ENCODE measurements around the gene NINL.

The NINL gene

GRCh38 chr20:25461281-25461650 is 124.1 kb downstream of the NINL start:
- DNase-seq (ENCODE audit: low read depth in 1 of 2, low spot score in 1 of 2), result no peak
- in situ Hi-C loops (cut with HindIII; ENCODE audit: low pct_unique_long_range_greater_than_20kb, low sequenced_read_pairs), result no loop called here
- no peak for TF ChIP-seq JUND (IDR thresholded peaks at IDR 0.05; ENCODE audit: low read depth)

GRCh38 chr20:25460566-25461280 is 124.6 kb downstream of the NINL start:
- no peak for DNase-seq (ENCODE audit: low read depth in 1 of 2, low spot score in 1 of 2)
- in situ Hi-C loops (cut with HindIII; ENCODE audit: low pct_unique_long_range_greater_than_20kb, low sequenced_read_pairs), result no loop called here
- TF ChIP-seq JUND (IDR thresholded peaks at IDR 0.05; ENCODE audit: low read depth), result no peak

- in situ Hi-C loops (cut with HindIII; ENCODE audit: low pct_unique_long_range_greater_than_20kb, low sequenced_read_pairs), result no loop called here
- no peak for DNase-seq (ENCODE audit: low read depth in 1 of 2, low spot score in 1 of 2)
- no peak for TF ChIP-seq JUND (IDR thresholded peaks at IDR 0.05; ENCODE audit: low read depth)
Observed at GRCh38 chr20:25459916-25460535, 125.3 kb downstream of the NINL start.

GRCh38 chr20:25459111-25459830 is 126.1 kb downstream of the NINL start:
- in situ Hi-C loops (cut with HindIII; ENCODE audit: low pct_unique_long_range_greater_than_20kb, low sequenced_read_pairs), result no loop called here
- no peak for DNase-seq (ENCODE audit: low read depth in 1 of 2, low spot score in 1 of 2)
- no peak for TF ChIP-seq JUND (IDR thresholded peaks at IDR 0.05; ENCODE audit: low read depth)

DNA sequence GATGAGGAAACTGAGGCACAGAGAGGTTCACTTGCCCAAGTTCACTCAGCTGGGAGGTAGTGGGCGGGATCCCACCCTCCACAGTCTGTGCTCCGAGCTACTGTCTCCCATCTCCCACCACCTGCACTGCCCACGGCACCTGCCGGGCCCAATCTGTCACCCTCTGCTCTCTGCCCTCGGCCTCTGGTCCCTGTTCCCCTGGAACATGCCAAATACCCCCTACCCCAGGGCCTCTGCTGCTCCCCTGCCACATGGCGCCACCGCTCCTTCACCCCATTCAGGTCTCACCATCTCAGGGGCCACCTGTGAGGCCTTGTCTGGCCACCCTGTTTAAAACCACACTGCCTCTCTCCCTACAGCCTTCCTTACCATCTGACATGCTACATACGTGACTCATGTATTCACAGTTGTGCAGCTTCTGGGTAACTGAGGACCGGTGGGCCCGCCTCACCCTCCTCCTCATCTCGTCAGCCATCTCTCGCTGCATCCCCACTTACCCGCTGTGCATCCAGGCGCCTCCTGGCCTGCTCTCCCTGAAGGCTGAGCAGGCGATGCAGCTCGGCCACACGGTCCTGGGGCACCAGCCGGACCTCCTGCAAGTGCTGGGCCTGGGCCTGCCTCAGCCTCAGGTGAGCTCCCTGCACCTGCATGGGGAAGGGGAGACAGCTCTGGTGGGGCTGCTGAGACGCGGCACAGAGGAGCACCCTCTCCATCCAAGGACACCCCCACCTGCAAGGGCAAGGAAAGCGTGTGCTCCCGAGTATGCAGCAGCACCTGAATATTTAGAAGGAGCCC is 127.2 kb downstream of the NINL start:
- no peak for TF ChIP-seq JUND (IDR thresholded peaks at IDR 0.05; ENCODE audit: low read depth)
- in situ Hi-C loops (cut with HindIII; ENCODE audit: low pct_unique_long_range_greater_than_20kb, low sequenced_read_pairs), result no loop called here

DNA sequence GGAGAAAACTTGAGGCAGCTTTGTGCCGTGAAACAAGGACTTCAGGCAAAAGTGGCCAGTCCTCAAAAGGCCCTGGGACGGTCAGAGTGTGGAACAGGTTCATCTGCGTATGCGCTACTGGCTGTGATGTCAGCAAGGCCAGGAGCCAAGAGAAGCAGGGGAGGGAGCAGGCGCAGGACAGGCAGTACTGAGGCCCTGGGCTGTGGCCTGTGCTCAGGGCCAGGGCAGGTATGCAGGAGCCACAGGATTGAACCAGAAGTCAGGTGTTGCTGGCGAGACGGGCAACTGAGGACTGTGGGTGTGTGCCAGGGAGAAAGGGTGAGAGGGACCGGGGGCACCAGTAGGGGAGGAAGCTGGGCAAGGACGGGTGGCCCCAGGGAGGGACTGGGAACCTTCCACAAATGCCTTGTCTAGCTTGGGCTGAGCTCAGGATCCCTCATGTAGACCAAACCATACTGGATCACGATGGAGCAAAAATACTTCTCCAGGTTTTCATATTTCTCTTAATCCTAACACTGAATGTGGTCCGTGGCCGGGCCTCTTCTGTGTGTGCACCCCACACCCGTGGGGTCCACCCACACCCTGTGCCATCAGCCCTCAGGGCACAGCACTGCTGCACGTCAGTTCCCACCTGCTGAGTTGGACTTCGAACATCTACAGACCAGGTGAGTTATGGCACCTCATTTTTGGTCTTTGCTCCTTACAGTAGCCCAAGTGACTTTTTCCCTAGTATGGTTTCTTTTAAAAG is 131.0 kb downstream of the NINL start:
- in situ Hi-C loops (cut with HindIII; ENCODE audit: low pct_unique_long_range_greater_than_20kb, low sequenced_read_pairs), result no loop called here
- DNase-seq (ENCODE audit: low read depth in 1 of 2, low spot score in 1 of 2), result no peak
- TF ChIP-seq JUND (IDR thresholded peaks at IDR 0.05; ENCODE audit: low read depth), result no peak

More for the DNA sequence above, 127.2 kb downstream of the NINL start:
- no peak for DNase-seq (ENCODE audit: low read depth in 1 of 2, low spot score in 1 of 2)

DNA sequence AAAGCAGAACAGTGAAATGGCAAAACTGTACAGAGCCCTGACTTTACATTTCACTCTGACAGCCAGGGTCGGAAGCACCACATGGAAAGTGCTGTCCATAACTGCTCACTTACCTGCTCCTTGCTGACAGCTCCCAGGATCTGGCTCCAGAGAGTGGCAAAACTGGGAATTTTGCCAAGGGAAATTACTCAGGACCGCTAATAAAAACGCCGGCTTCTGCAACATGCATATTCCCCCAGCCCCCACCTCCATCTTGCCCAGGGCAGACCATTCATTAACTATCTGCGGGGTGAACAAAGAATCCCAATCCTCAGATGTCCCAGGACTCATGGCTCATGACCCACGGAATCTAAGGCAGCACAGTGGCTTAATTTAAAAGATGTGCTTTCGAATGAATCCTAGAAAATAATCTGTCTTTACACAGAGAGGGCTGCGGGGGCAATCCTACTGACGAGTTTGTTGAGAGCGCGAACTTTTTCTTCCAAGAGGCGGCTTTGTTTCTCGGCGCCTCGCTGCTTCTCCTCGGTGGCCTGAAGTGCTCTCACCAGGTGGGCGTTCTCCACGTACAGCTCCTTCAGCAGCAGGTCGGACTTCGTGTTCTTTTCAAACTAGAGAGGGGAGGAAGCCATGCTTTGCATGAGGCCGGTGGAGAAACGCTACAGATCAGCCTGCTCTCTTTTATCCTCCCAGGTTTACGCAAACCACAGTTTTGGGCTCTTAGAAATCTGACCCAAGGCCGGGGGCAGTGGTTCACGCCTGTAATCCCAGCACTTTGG is 132.1 kb downstream of the NINL start:
- no peak for DNase-seq (ENCODE audit: low read depth in 1 of 2, low spot score in 1 of 2)
- no peak for TF ChIP-seq JUND (IDR thresholded peaks at IDR 0.05; ENCODE audit: low read depth)
- in situ Hi-C loops (cut with HindIII; ENCODE audit: low pct_unique_long_range_greater_than_20kb, low sequenced_read_pairs), result no loop called here

DNA sequence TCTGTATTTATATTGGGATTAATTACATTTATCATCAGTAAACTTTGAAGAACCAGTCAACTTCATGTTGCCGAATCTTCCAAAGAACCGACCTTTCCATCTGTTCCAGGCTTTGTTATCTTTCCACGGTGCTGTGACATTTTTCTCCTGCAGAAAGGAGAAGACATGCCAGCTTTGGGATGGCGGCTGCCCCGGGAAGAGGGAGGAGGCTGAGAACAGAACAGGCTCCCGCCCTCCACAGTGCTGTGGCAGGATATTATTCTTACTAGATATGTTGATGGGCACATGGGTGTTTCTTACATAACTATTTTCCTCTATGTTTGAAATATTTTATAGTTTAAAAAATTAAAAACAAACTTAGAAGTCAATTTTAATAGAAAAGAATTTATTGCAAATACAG is 133.0 kb downstream of the NINL start:
- no peak for TF ChIP-seq JUND (IDR thresholded peaks at IDR 0.05; ENCODE audit: low read depth)
- DNase-seq (ENCODE audit: low read depth in 1 of 2, low spot score in 1 of 2), result no peak
- in situ Hi-C loops (cut with HindIII; ENCODE audit: low pct_unique_long_range_greater_than_20kb, low sequenced_read_pairs), result no loop called here

GRCh38 chr20:25447671-25448070 is 137.7 kb downstream of the NINL start:
- in situ Hi-C loops (cut with HindIII; ENCODE audit: low pct_unique_long_range_greater_than_20kb, low sequenced_read_pairs), result no loop called here
- no peak for DNase-seq (ENCODE audit: low read depth in 1 of 2, low spot score in 1 of 2)
- TF ChIP-seq JUND (IDR thresholded peaks at IDR 0.05; ENCODE audit: low read depth), result no peak

DNA sequence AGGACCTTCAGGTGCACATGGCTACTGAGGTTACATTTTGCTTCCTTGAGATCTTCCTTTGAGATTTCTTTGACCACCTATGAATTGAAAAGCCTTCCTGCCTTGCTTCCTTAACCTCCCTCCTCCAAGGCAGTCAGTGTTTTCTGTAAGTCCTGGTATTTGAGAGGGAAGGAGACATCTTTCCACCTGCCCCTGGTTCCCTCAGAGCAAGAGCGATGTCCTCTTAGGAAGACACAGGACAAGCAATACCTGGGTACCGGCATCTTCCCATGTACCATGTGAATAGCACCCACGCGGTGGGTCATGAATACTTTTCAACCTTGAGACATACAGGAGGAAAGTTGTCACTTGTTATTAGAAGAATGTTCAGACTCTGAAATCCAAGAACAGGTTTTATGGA is 140.8 kb downstream of the NINL start:
- in situ Hi-C loops (cut with HindIII; ENCODE audit: low pct_unique_long_range_greater_than_20kb, low sequenced_read_pairs), result no loop called here
- no peak for TF ChIP-seq JUND (IDR thresholded peaks at IDR 0.05; ENCODE audit: low read depth)
- no peak for DNase-seq (ENCODE audit: low read depth in 1 of 2, low spot score in 1 of 2)

GRCh38 chr20:25439328-25439727 is 146.0 kb downstream of the NINL start:
- in situ Hi-C loops (cut with HindIII; ENCODE audit: low pct_unique_long_range_greater_than_20kb, low sequenced_read_pairs), result no loop called here
- TF ChIP-seq JUND (IDR thresholded peaks at IDR 0.05; ENCODE audit: low read depth), result no peak
- DNase-seq (ENCODE audit: low read depth in 1 of 2, low spot score in 1 of 2), result no peak
